Coronary artery (tissue), 2 donors: Measurements from ENCODE around the gene RBBP6.
"Not testable (repeated sequence)": the region's sequence is repeated elsewhere in the genome, so short reads cannot be mapped to it uniquely, and the experiment has no call there.

Experiments used
- DNase-seq: peaks from one replicate; pipeline ENCODE4 v3.0.0-alpha.2; 2017; ENCODE audit warnings: low spot score
- H3K27ac ChIP-seq, 2 donors: fragments of 200-600 bp; sonication (generic); one replicate each; pipeline ENCODE4 v1.5.1; 2016 to 2019
- H3K4me3 ChIP-seq: fragments of 200-600 bp; sonication (generic); 2 replicates; pipeline ENCODE4 v1.5.1; 2016; ENCODE audit warnings: mild to moderate bottlenecking, moderate library complexity
- TF ChIP-seq, protein P1 (sequence below): fragments of 200-600 bp; sonication (generic); IDR thresholded peaks from one replicate; pipeline ENCODE4 v1.5.1; 2019; ENCODE audit warnings: antibody characterized with exemption

The RBBP6 gene

DNA sequence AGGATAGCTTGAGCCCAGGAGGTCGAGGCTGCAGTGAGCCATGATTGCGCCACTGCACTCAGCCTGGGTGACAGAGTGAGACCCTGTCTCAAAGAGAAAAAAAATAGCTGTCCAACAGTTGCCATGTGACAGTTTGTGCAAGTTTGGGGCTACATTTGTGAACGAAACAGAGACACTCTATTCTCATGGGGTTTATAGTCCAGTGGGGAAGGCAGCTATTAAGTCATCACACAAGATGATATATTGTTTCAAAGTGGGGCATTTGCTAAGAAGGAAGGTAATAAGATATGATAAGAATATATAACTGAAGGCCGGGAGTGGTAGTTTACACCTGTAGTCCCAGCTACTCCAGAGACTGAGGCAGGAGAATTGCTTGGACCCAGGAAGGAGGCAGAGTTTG is 73.3 kb downstream of the RBBP6 start:
- no peak for DNase-seq
- Histone ChIP-seq H3K27ac (no peak overlapping the region), H3K4me3 (no peak overlapping the region)
- TF ChIP-seq, protein P1, sequence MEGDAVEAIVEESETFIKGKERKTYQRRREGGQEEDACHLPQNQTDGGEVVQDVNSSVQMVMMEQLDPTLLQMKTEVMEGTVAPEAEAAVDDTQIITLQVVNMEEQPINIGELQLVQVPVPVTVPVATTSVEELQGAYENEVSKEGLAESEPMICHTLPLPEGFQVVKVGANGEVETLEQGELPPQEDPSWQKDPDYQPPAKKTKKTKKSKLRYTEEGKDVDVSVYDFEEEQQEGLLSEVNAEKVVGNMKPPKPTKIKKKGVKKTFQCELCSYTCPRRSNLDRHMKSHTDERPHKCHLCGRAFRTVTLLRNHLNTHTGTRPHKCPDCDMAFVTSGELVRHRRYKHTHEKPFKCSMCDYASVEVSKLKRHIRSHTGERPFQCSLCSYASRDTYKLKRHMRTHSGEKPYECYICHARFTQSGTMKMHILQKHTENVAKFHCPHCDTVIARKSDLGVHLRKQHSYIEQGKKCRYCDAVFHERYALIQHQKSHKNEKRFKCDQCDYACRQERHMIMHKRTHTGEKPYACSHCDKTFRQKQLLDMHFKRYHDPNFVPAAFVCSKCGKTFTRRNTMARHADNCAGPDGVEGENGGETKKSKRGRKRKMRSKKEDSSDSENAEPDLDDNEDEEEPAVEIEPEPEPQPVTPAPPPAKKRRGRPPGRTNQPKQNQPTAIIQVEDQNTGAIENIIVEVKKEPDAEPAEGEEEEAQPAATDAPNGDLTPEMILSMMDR = no peak

DNA sequence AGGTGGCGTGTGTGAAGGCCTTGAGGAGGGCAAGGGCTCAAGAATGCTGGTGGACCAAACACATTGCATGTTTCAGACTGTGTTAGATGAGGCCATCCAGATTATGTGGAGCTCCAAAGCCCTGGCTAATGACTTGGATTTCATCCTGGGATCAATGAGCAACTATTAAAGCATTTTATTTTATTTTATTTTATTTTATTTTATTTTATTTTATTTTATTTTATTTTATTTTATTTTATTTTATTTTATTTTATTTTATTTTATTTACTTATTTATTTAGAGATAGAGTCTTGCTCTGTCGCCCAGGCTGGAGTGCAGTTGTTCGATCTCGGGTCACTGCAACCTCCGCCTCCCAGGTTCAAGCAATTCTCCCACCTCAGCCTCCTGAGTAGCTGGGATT is 73.9 kb downstream of the RBBP6 start:
- not testable (repeated sequence) for H3K27ac ChIP-seq, H3K4me3 ChIP-seq, DNase-seq

- Histone ChIP-seq H3K27ac (no peak overlapping the region), H3K4me3 (no peak overlapping the region)
- DNase-seq = no peak
- TF ChIP-seq, protein P1 = no peak
Measured at GRCh38 chr16:24617502-24617901, 78.1 kb downstream of the RBBP6 start.
